Mesothelial cell of epicardium (in vitro differentiated cells): ENCODE data around the gene HSPA4L. TPM values are rescaled to one million over a fixed set of nuclear protein-coding genes. Genes with fewer than 3 reads are reported as not detected.

Experiments used
- DNase-seq, 2 experiments: peaks; one replicate each; pipeline ENCODE4 v3.0.0; 2021; ENCODE audit warnings: low spot score in 2 of 2; ENCODE audit not compliant: unreplicated experiment in 2 of 2
- H3K27ac Mint-ChIP-seq: 2 replicates; pipeline ENCODE4 v1.8.0; 2021; ENCODE audit warnings: mixed read lengths
- H3K27me3 Mint-ChIP-seq: 2 replicates; pipeline ENCODE4 v1.8.0; 2021; ENCODE audit warnings: low read depth, mixed read lengths
- H3K36me3 Mint-ChIP-seq: 2 replicates; pipeline ENCODE4 v1.8.0; 2021; ENCODE audit warnings: mixed read lengths
- H3K4me1 Mint-ChIP-seq: 2 replicates; pipeline ENCODE4 v1.8.0; 2021; ENCODE audit warnings: mixed read lengths
- H3K4me3 Mint-ChIP-seq: 2 replicates; pipeline ENCODE4 v1.8.0; 2021; ENCODE audit warnings: mild to moderate bottlenecking, moderate library complexity, mixed read lengths
- H3K9me3 Mint-ChIP-seq: 2 replicates; pipeline ENCODE4 v1.8.0; 2021; ENCODE audit warnings: mixed read lengths
- CTCF ChIP-seq: fragments of 200-600 bp; sonication (generic); IDR thresholded peaks from one replicate; pipeline ENCODE4 v1.5.0; 2021; ENCODE audit warnings: antibody characterized with exemption; ENCODE audit not compliant: unreplicated experiment
- total RNA-seq: library from RNA; stranded (reverse); gene quantifications from 3 replicates; pipeline ENCODE4 v1.2.1, GENCODE V29; 2021

Gene HSPA4L
- total RNA-seq, 1 donor from 2014 or later = 4.6 TPM

DNA sequence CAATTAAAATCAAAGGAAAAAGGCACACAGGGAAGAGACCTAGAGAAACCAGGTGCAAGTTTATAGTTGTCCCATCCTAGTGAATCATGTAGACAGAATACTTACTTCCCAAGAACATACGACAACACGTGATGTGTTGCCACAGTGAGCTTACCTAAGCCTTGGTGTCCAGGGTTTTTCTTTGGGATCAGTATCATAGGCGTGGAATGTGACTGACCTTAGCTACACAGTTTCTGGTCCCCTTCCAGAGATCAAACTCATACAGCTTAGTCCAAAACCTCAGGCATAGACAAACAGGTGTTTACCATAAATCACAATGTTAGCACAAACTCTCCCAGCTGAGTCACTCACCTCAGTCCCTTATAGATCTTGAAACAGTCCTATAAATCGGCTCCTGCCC, 34.2 kb upstream of the HSPA4L start:
- TF ChIP-seq CTCF = no peak
- no peak for DNase-seq
- Mint-ChIP-seq H3K27me3 (peaks cover 7% of the 10 kb centered on the region), H3K9me3 (peaks cover 33% of the 10 kb centered on the region), H3K27ac (no peak overlapping the region), H3K36me3 (peaks cover 3% of the 10 kb centered on the region), H3K4me1 (no peaks in the 10 kb centered on the region), H3K4me3 (no peak overlapping the region)

GRCh38 chr4:127748957-127749356, 33.2 kb upstream of the HSPA4L start:
- Mint-ChIP-seq H3K36me3 (peaks cover 3% of the 10 kb centered on the region), H3K27ac (no peak overlapping the region), H3K27me3 (peaks cover 7% of the 10 kb centered on the region), H3K4me1 (no peaks in the 10 kb centered on the region), H3K9me3 (peaks cover 34% of the 10 kb centered on the region), H3K4me3 (no peak overlapping the region)
- no peak for TF ChIP-seq CTCF
- DNase-seq = no peak

- H3K27me3 Mint-ChIP-seq = no peaks in the 10 kb centered on the region
- no peak overlapping the region for H3K4me3 Mint-ChIP-seq
- DNase-seq = no peak
- peaks cover 26% of the 10 kb centered on the region for H3K9me3 Mint-ChIP-seq
- no peaks in the 10 kb centered on the region for H3K36me3 Mint-ChIP-seq
- TF ChIP-seq CTCF = no peak
- H3K27ac Mint-ChIP-seq = no peak overlapping the region
- H3K4me1 Mint-ChIP-seq = no peaks in the 10 kb centered on the region
Observed at GRCh38 chr4:127756906-127757305, 25.2 kb upstream of the HSPA4L start.

DNA sequence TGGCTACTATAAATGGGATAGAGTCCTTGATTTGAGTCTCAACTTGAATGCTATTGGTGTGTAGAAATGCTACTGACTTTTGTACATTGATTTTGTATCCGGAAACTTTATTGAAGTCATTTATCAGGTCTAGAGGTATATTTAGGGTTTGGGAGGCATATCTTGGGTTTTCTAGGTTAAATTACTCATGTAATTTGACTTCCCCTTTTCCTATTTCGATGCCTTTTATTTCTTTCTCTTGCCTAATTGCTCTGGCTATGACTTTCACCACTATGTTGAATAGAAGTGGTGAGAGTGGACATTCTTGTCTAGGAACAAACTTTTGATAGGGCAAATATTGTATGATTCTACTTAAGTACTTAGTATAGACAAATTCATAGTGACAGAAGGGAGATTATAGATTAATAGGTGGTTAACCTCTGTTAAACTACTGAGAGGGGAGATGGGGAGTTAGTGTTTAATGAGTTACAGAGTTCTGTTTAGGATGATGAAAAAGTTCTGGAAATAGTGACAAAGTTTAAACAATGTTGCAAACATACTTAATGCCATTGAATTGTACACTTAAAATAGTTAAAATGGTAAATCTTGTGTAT, 22.8 kb upstream of the HSPA4L start:
- Mint-ChIP-seq H3K4me3 (no peak overlapping the region), H3K27ac (no peak overlapping the region), H3K27me3 (no peaks in the 10 kb centered on the region), H3K9me3 (peaks cover 21% of the 10 kb centered on the region), H3K4me1 (no peaks in the 10 kb centered on the region), H3K36me3 (no peaks in the 10 kb centered on the region)
- TF ChIP-seq CTCF = no peak
- no peak for DNase-seq

- H3K36me3 Mint-ChIP-seq = no peaks in the 10 kb centered on the region
- DNase-seq = no peak
- H3K27me3 Mint-ChIP-seq = no peaks in the 10 kb centered on the region
- H3K4me1 Mint-ChIP-seq = no peaks in the 10 kb centered on the region
- H3K9me3 Mint-ChIP-seq = peaks cover 21% of the 10 kb centered on the region
- H3K4me3 Mint-ChIP-seq = no peak overlapping the region
- TF ChIP-seq CTCF = no peak
- no peak overlapping the region for H3K27ac Mint-ChIP-seq
Observed at GRCh38 chr4:127759893-127760292, 22.2 kb upstream of the HSPA4L start.
